SK-N-SH treated with all-trans-retinoic acid at 6 μM for 48 hours (cell line): ENCODE data around the gene TOMM40.

ENCODE experiments used
- ATAC-seq: fragments of 200-7000 bp; cut with Tn5 transposase; 3 replicates; pipeline ENCODE4 v1.9.1; 2020; ENCODE audit warnings: mild to moderate bottlenecking, moderate library complexity
- ARNTL ChIP-seq: fragments of 450-650 bp; formaldehyde crosslinking; IDR thresholded peaks from 2 replicates; pipeline ENCODE4 v1.5.0; 2020; ENCODE audit warnings: low read depth, mild to moderate bottlenecking, moderate library complexity, borderline replicate concordance
- BACH2 ChIP-seq: fragments of 250-450 bp; sonication (Bioruptor Pico); IDR thresholded peaks from 2 replicates; pipeline ENCODE4 v1.9.0; 2021; ENCODE audit warnings: mild to moderate bottlenecking, borderline replicate concordance
- CREB5 ChIP-seq: fragments of 250-450 bp; sonication (Bioruptor Pico); IDR thresholded peaks from 2 replicates; pipeline ENCODE4 v1.5.1; 2020; ENCODE audit warnings: low read depth, mild to moderate bottlenecking, moderate library complexity
- CSRNP3 ChIP-seq: fragments of 250-450 bp; sonication (Bioruptor Pico); IDR thresholded peaks from 2 replicates; pipeline ENCODE4 v1.5.1; 2021; ENCODE audit warnings: mild to moderate bottlenecking, moderate library complexity
- ESRRG ChIP-seq: fragments of 250-450 bp; sonication (Bioruptor Pico); IDR thresholded peaks from 2 replicates; pipeline ENCODE4 v1.6.1; 2021; ENCODE audit warnings: mild to moderate bottlenecking
- GLIS3 ChIP-seq: fragments of 250-450 bp; sonication (Bioruptor Pico); IDR thresholded peaks from 2 replicates; pipeline ENCODE4 v1.5.0; 2020; ENCODE audit warnings: mild to moderate bottlenecking, moderate library complexity
- ISL1 ChIP-seq: fragments of 250-450 bp; sonication (Bioruptor Pico); IDR thresholded peaks from 2 replicates; pipeline ENCODE4 v2.1.2; 2022; ENCODE audit warnings: mild to moderate bottlenecking, moderate library complexity
- PATZ1 ChIP-seq: fragments of 250-450 bp; sonication (Bioruptor Pico); IDR thresholded peaks from 2 replicates; pipeline ENCODE4 v1.8.0; 2020; ENCODE audit warnings: mild to moderate bottlenecking, moderate library complexity, borderline replicate concordance
- POU6F1 ChIP-seq: fragments of 250-450 bp; sonication (Bioruptor Pico); IDR thresholded peaks from 2 replicates; pipeline ENCODE4 v1.8.0; 2021; ENCODE audit warnings: low read depth, mild to moderate bottlenecking, moderate library complexity, borderline replicate concordance
- PPARA ChIP-seq: fragments of 250-450 bp; sonication (Bioruptor Pico); IDR thresholded peaks from 2 replicates; pipeline ENCODE4 v1.5.0; 2020; ENCODE audit warnings: mild to moderate bottlenecking, borderline replicate concordance
- RARB ChIP-seq: fragments of 250-450 bp; sonication (Bioruptor Pico); IDR thresholded peaks from 2 replicates; pipeline ENCODE4 v1.8.0; 2021; ENCODE audit warnings: mild to moderate bottlenecking, moderate library complexity
- SNAI2 ChIP-seq: fragments of 250-450 bp; sonication (Bioruptor Pico); IDR thresholded peaks from 2 replicates; pipeline ENCODE4 v1.5.0; 2020; ENCODE audit warnings: mild to moderate bottlenecking, moderate library complexity
- TCF4 ChIP-seq: fragments of 250-450 bp; sonication (Bioruptor Pico); IDR thresholded peaks from 2 replicates; pipeline ENCODE4 v1.8.0; 2021; ENCODE audit warnings: mild to moderate bottlenecking, moderate library complexity, borderline replicate concordance
- TOX ChIP-seq: fragments of 250-450 bp; sonication (Bioruptor Pico); IDR thresholded peaks from 2 replicates; pipeline ENCODE4 v1.8.0; 2021; ENCODE audit warnings: mild to moderate bottlenecking, moderate library complexity, borderline replicate concordance
- TSHZ2 ChIP-seq: fragments of 250-450 bp; sonication (Bioruptor Pico); IDR thresholded peaks from 2 replicates; pipeline ENCODE4 v1.5.0; 2020; ENCODE audit warnings: mild to moderate bottlenecking, moderate library complexity
- ZNF565 ChIP-seq: fragments of 450-650 bp; formaldehyde crosslinking; conservative IDR thresholded peaks from 2 replicates; pipeline ENCODE4 v1.5.0; 2020; ENCODE audit warnings: low read depth, mild to moderate bottlenecking, moderate library complexity
- ZNF70 ChIP-seq: fragments of 450-650 bp; formaldehyde crosslinking; IDR thresholded peaks from 2 replicates; pipeline ENCODE4 v1.5.0; 2020; ENCODE audit warnings: mild to moderate bottlenecking, moderate library complexity
- ZNF8 ChIP-seq: fragments of 450-650 bp; formaldehyde crosslinking; IDR thresholded peaks from 2 replicates; pipeline ENCODE4 v1.5.0; 2020; ENCODE audit warnings: mild to moderate bottlenecking, moderate library complexity

TOMM40 gene

GRCh38 chr19:44845612-44846454, 45.2 kb upstream of the TOMM40 start, which contains the start of gene NECTIN2:
NECTIN2 (plus strand) TSS chr19:44846297; CDS start chr19:44846526, 229 bp downstream.
- peak; percentile 65 for ATAC-seq
- no peak for TF ChIP-seq ZNF8 (CRISPR knock-in tag)
- TF ChIP-seq TCF4 (CRISPR knock-in tag): no peak
- no peak for TF ChIP-seq PPARA (CRISPR knock-in tag)
- TF ChIP-seq RARB (CRISPR knock-in tag): no peak
- no peak for TF ChIP-seq GLIS3
- no peak for TF ChIP-seq SNAI2 (CRISPR knock-in tag)
- no peak for TF ChIP-seq ZNF70 (CRISPR knock-in tag)
- no peak for TF ChIP-seq PATZ1 (CRISPR knock-in tag)
- TF ChIP-seq ISL1 (CRISPR knock-in tag): no peak
- no peak for TF ChIP-seq CREB5 (CRISPR knock-in tag)
- TF ChIP-seq ESRRG (CRISPR knock-in tag): no peak
- TF ChIP-seq TSHZ2 (CRISPR knock-in tag): no peak
- no peak for TF ChIP-seq BACH2 (CRISPR knock-in tag)

- TF ChIP-seq TOX (no peak), ISL1 (CRISPR knock-in tag) (no peak), RARB (CRISPR knock-in tag) (no peak), ZNF565 (CRISPR knock-in tag) (no peak), CREB5 (CRISPR knock-in tag) (no peak), ARNTL (CRISPR knock-in tag) (no peak)
- TF ChIP-seq, all 23 proteins: peak for 0
- no peak for ATAC-seq
Measured at GRCh38 chr19:44846455-44847143, 44.5 kb upstream of the TOMM40 start.

- TF ChIP-seq BACH2 (CRISPR knock-in tag) (no peak), ESRRG (CRISPR knock-in tag) (no peak), TOX (no peak), CSRNP3 (CRISPR knock-in tag) (no peak), POU6F1 (CRISPR knock-in tag) (no peak), PATZ1 (CRISPR knock-in tag) (peak; percentile 51; the same call in 1 of the 2 replicates)
- ATAC-seq: peak; percentile 30
Measured at GRCh38 chr19:44847144-44848035, 43.7 kb upstream of the TOMM40 start.
